A204.1 (cell line): Measurements from ENCODE around the gene TMEM258.

Source experiments
- FAIRE-seq: peaks from 2 replicates; lab custom pipeline; 2012; peaks lifted over from hg19 to GRCh38; lab: Jason Lieb, UNC

Gene TMEM258

GRCh38 chr11:61792310-61793082 is at the start of gene TMEM258, which contains the start of gene FEN1:
TSS of gene TMEM258 (minus strand) at chr11:61792599. CDS start at chr11:61792558, 41 bp downstream.
TSS of gene FEN1 (plus strand) at chr11:61792911. CDS start at chr11:61795362, 2,451 bp downstream.
- no peak for FAIRE-seq

DNA sequence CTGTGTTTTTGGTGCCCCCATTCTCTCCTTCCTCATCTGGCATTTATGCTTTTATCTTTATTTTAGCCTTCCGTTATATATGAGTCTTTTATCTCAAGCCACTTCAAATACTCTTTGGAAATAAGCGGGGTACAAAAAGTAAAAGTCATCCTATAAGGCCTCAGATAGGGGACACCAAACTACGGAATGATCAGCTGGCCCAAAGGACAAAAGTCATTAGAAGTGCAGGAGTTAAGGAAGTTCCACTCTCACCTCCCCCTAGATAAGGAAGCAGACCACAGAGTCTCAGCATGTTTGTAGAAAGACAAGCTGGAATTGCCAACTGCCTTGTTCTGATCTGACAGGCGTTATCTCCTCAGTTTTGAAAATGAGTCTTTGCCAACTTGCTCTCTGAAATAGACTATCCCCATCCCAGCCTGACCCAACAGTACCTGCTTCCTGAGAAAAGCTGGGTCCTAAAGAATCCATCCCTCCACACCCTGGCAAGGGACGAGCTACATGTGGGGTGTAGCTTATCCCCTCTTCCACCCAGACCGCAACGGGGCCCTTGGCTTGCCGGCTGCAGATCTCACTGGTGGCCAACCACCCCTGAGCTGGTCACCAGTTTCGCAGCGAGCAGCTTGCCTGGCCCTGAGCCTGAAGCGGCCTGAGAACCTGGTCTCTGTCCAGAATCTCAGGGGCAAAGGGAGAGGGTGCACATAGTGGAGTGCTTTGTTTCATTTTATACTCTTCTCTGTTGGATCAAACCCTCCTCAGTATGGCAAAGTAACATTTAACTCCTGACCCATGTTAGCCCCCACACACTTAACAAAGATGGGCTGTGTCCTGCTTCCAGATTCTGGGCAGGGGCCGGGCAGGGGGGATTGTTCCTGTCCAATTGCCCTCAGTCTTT is 49.5 kb upstream of the TMEM258 start:
- FAIRE-seq, result no peak

- FAIRE-seq, result no peak
Measured at GRCh38 chr11:61840371-61840770, 48.0 kb upstream of the TMEM258 start.

- FAIRE-seq, result no peak
Measured at GRCh38 chr11:61839742-61840141, 47.3 kb upstream of the TMEM258 start.

DNA sequence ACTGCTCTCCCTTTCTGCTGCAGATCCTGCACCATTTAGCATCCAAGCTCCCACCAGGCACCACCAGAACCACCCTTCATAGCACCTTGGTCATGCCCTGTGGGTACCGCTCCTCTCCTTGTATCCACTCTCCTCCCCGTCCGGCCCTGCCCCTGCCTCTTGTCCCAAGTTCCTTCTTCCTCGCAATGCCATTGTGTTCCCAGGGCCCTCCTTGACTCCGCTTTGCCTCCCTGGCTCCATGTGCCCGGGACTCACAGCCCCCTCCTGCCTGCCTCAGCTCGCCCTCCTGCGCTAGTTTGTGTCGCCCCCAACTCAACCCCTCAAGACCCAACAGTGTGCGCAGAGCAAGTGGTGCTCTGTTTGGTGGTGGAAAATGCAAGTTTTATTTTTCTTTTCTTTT is 46.5 kb upstream of the TMEM258 start:
- FAIRE-seq, result no peak

GRCh38 chr11:61838501-61838900 is 46.1 kb upstream of the TMEM258 start:
- FAIRE-seq, result no peak

DNA sequence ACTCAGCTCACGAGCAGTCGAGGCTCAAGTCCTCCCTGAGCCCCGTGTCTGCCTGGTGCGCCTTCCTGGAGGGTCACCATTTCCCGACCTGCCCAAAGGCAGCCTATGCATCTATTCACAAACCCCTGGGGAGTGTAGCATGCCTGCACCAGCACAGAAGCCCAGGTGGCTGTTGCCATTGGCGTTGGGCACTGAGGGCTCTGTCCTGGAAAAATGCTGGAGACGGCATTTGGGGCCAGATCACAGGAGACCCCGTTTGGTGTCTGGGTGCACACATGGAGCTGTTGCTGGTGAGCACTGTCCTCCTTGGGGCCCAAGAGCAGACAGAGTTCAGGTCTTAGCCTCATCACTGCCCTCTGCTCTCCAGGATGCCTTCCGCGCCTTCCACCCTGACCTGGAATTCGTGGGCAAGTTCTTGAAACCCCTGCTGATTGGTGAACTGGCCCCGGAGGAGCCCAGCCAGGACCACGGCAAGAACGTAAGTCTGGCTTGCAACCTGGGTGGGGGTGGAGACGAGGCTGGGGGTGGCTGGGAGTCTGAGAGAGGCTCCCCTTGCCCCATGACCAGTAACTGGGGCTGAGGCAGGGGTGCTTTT is 45.1 kb upstream of the TMEM258 start:
- no peak for FAIRE-seq

DNA sequence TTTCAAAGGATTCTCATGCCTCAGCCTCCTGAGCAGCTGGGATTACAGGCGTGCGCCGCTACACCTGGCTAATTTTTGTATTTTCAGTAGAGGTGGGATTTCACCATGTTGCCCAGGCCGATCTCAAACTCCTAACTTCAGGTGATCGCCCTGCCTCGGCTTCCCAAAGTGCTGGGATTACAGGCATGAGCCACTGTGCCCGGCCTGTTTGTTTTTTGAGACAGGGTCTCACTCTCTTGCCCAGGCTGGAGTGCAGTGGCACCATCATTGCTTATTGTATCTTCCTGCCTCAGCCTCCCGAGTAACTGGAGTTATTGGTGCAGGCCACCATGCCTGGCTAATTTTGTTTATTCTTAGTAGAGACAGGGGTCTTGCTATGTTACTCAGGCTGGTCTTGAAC is 43.8 kb upstream of the TMEM258 start:
- FAIRE-seq, result no peak

DNA sequence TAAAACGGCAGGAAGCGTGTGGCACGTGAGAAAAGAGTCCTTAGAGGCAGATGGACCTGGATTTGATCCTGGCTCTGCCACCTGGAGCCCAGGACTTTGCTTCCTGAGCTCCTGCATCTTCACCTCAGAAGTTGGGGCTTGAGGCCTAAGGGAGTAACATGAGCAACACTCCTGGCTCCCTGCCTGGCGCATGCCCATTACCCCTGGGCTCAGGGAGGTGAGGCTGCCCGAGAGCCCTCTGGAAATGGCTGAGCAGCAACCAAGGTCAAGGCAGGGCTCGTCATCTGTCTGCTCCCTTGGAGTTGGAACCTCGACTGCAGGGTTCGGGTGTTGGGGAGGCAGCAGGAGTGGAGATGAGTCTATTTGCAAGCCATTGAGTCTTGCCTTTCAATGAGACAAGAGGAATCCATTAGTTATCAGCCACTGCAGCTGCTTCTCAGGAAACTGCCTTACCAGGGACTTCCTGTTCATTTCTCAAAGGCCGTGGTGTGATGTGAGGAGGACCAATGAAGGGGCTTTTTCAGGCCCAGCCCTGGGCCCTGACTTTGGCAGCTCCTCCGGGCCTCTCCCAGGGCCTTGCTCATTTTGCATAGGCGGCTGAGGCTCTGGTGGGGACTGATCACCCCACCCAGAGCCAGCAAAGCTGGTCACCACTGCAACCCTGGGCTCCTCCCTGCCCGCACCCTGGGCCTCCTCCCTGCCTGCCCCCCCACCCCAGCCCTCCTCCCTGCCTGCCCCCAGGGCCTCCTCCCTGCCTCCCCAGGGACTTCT is 42.1 kb upstream of the TMEM258 start:
- FAIRE-seq, result no peak

DNA sequence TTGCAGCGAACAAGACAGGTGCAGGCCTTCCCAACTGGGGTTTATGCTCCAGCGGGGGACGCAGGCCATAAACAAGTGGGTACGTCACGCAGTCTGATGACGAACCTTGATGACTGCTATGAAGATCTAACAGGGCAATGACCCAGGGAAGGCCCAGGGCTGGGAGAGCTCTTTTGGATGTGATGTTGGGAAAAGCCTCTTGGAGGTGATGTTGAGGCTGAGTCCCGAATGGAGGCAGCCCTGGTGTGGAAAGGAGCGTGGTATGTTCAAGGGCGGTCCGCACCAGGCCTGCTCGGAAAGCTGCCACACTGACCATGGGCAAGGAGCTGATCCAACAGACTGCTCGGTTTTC is 41.5 kb upstream of the TMEM258 start:
- no peak for FAIRE-seq

DNA sequence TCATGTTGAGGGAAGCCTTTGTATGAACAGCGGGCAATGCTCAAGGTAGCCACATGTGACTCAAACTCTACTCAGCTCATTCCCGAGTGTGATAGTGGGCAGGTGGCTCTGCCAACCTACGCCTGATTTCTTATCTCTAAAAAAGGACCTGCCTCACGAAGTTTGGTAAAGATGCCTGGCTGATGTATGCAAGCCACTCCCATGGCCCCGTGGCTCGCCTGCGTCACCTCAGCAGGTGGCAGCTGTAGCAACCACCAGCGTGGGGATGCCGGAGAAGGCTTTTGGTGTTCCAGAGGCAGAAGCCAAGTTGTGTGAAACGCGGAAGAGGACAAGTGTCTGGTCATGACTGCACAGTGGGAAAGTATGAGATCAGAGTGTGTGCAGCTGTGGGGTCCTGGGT is 41.1 kb upstream of the TMEM258 start:
- no peak for FAIRE-seq

DNA sequence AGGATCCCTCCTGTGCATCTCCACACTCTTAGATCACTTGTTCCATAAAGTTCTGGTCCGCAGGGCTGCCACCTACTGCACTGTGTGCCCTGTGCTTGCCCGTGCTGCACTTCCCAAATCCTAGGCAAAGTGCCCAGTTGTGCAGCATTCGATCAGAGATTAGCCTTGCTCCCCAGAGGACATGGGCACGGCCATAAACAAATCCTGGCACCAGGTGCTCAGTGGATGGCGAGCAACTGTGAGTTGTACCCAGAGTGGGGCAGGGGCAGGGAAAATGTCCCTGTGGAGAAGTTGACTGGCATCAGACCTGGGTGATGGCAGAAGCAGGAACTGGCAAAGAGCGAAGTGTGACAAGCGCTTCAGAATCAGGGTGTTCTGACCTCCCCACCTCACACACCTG is 40.4 kb upstream of the TMEM258 start:
- no peak for FAIRE-seq

DNA sequence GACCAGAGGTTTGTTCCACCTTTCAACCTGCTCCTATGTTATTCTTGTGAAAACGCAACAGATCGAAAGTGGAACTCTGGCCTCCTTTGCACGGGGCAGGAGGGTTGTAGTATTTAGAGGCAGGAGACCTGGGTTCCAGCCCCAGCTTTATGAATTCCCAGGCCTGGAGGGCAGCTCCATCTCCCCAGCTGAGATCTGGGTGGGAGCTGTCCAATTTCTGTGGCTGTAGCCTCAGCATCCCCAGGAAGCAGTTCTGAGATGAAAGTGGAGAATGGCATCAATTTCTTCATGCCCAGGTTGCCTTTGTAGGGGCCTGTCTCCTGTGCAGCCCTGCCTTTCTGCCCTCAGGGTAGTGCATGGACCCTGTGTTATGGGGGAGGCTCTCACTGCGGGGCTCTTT is 39.8 kb upstream of the TMEM258 start:
- FAIRE-seq, result no peak

DNA sequence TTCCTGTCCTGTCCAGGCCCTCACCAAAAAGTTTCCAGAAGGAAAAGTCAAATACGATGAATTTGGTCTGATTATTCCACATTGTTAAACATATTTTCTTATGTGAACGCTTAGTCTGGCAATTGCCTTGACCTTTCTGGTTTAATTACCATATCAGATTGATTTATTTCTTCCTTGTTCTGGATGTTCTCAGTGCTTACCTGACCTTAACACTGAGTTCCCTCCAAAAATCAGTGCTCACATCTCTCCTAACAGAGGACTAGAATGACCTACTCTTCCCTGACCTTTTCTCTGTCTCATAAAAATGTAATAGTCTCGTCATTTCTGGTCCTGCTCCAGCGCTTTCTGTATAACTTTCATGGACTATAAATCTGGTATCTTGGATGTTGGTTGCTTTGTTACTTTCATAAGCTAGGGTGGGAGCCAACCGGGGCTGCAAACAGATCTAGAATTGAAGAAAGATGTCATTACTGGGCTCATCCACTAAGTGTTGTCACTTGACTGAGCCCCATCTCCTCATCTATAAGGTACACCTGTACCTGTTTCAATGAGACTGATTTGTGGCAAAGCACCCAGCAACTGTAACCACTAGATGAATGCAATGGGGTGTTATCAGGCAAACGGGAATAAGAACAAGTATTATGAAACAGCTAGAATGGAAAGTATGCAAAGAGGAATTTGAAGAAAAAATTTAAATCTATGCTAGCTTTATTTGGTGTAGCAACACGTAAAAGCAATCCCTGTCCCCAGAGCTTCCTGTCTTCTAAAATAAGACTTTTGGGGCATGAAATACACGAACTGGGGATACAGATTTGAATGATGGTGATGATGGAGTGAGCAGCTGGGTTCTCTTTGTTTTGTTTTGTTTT is 38.1 kb upstream of the TMEM258 start:
- FAIRE-seq, result no peak

- no peak for FAIRE-seq
Measured at GRCh38 chr11:61829806-61830205, 37.4 kb upstream of the TMEM258 start.

GRCh38 chr11:61828629-61829407 is 36.4 kb upstream of the TMEM258 start:
- FAIRE-seq, result no peak

DNA sequence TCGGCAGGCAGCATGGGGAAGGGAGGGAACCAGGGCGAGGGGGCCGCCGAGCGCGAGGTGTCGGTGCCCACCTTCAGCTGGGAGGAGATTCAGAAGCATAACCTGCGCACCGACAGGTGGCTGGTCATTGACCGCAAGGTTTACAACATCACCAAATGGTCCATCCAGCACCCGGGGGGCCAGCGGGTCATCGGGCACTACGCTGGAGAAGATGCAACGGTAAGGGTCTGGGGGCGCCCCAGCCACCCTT is 35.9 kb upstream of the TMEM258 start:
- FAIRE-seq, result no peak

DNA sequence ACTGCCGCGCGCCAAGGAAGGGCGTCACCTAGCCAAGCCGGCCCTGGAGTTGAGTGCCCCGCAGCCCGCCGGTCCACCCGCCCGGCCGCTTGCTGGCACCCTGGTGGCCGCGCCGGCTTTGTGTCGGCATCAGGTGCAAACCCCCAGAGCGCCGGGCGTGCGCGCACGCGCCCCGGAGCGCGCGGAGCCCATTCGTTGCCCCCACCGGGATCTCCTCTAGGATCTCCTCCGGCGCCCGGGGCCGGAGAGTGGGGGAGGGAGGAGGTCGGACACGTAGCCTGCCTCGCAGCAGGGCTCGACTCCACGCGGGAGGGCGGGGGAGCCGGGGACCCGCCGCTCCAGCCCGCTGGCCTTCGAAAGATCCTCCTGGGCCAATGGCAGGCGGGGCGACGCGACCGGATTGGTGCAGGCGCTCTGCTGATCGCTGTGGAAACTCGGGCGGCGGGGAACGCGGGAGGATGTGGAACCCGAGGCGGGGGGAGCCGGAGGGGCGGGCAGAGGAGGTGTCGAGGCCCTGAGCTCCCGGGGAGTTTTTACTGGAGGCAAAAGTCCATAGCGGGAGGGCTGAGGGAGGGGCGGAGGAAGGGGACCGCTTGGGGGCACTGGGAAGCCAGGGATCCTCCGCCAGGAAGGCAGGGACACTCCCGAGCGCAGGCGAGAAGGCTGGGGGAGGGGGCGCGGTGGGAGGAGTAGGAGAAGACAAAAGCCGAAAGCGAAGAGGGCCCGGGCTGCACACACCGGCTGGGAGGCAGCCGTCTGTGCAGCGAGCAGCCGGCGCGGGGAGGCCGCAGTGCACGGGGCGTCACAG is 35.4 kb upstream of the TMEM258 start, which contains the start of gene FADS2:
Gene FADS2, plus strand, starts transcription at position 730 of the 808 bp plus-strand sequence. CDS start 91 bp downstream, outside the sequence.
- FAIRE-seq, result no peak

DNA sequence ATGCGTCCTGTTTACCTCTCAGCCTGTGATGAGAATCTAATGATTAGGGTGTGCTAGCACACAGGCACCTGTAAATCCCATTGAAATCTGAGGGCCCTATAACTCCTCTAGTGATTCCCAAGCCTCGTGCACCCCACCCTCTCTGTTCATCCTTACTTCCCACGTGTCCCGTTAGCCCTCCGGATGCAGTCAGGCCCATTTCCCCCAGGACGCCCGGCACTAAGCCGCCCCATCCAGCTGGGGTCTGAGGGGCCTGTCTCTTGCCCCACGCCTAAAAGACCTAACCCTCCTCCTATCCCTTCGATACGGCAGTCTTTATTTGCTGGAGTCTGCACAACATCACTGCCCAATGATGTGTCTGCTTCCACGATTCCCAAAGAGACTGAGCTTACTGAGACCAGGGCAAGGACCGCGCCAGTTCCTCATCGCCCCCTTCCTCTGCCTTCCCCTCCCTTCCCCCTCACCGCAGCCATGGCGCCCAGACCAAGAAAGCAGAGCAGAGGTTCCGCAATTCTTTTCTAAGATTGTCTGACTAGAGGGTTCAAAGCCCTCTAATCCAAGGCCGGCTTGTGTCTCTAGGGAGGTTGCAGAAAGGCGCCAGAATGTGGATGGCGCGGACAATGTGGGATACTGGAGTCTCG is 34.7 kb upstream of the TMEM258 start:
- no peak for FAIRE-seq
